HK-2 (cell line): ENCODE measurements around the gene GMPPB.

Experiments used
- DNase-seq: peaks from one replicate; pipeline ENCODE4 v3.0.0-alpha.2; 2018; ENCODE audit not compliant: unreplicated experiment

Gene GMPPB

DNA sequence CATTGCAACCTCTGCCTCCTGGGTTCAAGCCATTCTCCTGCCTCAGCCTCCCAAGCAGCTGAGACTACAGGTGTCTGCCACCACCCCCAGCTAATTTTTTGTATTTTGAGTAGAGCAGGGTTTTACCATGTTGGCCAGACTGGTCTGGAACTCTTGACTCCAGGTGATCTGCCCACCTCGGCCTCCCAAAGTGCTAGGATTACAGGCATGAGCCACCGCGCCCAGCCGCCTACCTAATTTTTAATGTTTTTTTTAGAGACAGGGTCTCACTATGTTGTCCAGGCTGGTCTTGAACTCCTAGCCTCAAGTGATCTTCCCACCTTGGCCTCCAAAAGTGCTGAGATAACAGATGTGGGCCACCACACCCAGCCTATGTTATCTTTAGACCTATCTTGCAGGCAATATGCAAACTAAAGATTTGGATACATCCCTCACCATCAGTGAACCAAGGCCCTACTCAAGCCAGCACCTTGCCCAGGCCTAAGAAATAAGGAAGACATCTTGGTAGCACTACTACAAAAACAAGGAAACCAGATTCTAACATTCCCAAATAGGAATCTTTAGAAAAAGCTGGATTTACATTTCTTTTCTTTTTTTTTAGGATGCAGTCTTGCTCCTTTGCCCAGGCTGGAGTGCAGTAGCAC lies 6.3 kb upstream of the GMPPB start:
- DNase-seq = no peak

DNA sequence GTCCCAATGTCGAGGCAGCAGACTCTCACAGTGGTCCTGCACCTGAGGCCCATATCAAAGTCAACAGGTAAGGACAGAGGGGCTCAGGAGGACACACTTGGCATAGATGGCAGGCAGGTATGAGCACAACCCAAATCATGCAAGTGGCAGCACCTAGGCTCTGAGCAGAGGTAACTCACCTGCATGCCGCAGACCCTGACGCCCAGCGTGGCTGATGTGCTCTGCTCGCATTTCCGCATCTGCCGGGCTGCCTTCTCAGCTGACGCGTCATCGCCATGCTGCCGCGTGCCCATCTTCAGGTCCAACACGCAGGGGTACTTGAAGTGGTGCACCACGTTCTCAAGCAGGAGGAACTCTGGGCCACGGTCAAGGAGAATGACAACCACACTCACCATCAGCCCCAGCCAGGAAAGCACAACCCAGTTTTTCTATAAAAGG lies 4.2 kb upstream of the GMPPB start:
- no peak for DNase-seq

DNA sequence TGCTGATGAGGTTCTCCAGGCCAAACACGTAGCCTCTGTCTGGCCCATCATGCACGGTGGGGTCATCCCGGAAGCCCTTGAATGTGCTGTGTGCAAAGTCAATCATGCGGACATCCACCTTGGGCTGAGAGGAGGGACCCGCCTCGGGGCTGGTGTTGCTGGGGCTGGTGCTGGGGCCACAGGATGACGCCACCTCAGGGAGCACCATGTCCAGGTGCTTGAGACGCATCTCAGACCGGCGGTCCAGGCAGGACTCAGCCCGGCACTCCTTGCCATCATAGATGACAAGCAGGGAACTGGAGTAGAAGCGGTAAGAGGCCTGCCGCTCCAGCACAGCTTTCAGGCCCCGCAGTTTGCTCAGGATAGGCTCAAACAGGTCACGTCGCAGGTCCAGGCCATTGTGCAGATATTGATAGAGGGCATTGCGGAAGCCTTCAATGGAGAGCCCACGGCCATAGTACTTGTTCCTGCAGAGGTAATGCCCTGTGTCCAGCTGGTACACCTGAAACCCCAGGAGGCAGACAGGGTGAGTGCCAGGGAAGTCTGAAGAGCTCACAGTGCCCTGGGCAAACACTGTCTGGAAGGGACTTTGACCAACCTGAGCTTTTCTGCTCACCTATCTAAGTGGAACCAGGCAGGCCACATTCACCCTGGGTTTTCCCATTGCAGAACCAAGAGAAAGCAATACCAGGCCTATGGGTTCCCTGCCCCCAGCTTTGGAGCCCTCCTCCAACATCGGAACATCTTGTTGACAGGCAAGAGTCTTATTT lies 3.6 kb upstream of the GMPPB start:
- DNase-seq = no peak

DNA sequence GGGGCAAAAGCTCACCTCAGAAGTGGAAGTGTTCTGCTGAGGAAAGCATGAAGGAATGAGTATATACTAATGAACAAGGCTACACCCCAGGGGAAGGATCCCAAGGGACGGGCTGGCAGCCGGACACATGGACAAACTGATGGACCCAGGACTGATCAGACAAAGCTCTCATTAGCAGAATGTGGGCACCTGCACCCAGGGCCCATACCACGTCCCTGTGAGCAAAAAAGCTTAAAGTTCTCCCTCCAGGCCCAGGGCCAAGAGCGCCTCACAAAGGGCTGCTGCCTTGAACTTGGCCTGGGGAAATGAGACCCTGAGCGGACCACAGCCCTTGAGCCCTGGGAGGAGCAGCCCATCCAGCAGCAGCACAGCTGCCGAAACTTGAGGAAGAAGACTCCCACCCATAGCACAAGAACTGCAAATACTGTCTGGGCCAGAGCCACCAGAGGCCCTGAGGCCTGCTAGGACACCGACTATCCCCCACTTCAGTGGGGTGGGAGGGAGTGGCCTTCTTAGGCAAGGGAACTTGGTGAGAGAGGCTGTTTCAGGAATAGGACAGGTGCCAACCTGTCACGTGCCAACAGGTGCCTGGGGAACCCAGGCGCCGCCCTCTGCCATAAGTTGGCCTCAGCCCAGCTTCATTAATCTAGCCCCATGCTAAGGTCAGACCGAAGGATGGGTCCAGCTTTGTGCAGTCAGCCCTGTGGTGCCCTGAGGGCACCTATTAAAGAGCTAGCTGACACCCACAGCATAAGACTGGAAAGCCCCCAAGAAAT lies 2.3 kb upstream of the GMPPB start:
- no peak for DNase-seq

DNA sequence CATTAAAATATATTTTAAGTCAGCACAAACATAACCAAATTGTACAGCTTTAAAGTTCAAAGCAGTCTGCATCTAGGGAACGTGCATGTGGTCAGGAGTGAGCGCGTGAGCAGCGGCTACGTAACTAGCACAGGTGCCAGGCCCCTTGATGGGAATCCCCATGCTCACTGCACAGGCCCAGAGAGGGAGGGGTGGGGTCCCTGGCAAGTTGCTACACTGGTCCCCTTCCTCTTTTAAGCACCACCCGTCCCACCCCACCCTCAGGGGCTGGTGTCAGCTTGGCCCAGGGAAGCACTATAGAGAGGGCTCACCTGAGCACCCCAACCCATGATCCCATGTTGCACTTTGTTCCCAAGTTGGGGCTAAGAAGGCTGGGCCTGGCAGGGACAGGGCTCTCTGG lies 835 bp upstream of the GMPPB start:
- no peak for DNase-seq

DNA sequence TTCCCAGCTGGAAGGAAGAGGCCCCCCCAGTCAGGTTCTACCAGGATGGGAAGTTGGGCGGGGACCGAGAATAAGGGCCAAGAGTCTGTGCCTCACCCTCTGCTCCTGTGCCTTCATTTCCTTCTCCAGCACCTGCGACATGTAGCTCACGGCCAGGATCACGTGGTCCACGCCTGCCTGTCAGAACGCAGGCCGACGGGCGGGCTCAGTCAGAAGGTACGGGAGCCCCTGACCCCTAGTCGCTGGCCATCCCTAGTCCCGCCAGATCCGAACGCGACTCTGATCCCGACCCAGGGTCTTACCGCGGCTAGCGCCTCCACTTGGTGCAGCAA lies 489 bp downstream of the GMPPB start:
- DNase-seq = peak; percentile 51

DNA sequence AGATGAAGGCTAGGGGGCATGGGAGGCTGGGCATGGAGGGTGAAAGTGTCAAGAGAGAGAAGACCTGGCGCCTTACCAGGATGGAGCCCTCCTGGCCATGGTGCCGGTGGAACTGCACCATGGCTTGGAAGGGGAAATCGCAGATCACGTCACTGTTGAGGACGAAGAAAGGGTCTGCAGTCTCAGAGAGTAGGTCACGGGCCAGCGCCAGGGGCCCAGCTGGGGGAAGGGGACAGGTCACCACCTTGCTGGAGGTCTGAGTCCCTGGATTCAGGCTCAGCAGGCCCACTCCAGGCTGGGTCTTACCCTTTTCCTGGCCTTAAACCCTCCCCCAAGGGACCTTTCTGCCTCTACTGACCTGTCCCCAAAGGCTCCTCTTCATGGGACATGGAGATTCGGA lies 855 bp downstream of the GMPPB start:
- no peak for DNase-seq

DNA sequence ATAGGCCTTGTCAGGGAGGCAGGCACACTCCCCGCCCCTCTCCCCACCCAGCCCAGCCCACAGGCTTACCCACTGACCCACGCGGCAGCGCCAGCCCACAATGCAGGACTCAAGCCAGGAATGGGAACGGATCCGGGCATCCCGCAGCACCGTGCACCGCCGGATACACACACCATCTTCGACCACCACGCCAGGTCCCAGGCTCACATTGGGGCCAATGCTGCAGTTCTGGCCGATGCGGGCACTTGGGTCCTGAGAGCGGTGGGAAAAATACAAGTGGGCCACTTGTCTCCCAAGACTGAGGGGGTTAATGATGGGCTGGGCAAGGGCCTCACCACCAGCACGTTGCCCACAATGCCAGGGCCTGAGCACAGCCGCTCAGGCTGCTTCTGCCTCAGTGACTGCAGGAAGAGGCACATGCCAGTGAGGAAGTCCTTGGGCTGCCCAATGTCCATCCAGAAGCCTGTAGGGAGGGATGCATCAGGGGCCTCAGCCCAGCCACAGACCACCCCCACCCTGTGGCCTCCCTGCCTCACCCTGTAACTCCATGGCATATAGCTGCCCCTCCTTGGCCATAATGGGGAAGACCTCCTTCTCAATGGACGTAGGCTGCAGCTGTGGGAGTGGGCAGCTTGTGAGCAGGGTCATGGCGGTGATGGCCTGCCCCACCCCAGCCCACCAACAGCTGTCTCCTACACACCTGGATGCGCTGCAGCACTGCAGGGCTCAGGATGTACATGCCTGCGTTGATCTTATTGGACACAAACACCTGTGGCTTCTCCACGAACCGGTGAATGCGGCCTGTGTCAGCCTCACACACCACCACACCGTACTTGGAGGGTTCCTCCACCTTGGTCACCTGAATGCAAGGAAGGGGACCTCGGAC lies 1.6 kb downstream of the GMPPB start:
- DNase-seq = no peak

DNA sequence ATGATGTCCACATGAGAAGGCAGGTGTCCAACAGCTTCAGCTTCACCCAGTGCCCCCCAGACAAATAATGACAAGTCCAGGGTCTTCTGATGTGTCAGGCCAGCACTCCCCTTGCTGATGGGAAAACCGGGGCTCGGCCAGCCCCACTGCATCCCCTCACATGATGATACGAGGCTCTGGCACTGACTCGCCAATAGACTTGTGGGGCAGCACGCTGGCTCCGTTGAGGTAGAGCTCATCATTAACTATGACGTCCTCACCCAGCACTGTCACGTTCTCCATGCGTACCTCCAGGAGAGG lies 2.2 kb downstream of the GMPPB start:
- no peak for DNase-seq

DNA sequence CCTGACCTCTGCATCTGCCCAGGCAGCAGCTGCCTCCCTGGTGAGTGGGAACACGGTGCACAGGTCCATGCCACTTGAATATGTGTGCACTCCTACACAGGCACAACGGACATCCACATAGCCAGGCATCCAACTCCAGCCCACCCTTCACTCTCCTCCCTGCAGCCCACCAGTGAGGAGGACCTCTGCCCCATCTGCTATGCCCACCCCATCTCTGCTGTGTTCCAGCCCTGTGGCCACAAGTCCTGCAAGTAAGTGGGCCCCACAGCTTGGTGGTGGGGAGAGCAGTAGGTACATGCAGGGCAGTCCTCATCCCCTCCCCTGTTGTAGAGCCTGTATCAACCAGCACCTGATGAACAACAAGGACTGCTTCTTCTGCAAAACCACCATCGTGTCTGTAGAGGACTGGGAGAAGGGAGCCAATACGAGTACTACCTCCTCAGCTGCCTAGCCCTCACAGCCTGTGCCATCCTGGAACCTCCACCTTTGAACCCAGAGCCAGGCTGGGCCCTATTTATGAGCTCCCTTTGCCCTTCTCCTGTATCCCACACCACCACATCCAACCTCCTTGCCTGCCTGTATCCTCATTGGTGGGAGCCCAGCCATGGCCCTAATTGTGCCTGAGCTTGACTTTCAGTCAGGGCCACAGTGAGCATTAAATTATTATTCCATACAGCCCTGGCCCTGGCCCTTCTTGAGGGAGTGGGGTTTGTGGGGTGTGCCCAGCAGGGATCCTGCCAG lies 2.7 kb downstream of the GMPPB start:
- no peak for DNase-seq

DNA sequence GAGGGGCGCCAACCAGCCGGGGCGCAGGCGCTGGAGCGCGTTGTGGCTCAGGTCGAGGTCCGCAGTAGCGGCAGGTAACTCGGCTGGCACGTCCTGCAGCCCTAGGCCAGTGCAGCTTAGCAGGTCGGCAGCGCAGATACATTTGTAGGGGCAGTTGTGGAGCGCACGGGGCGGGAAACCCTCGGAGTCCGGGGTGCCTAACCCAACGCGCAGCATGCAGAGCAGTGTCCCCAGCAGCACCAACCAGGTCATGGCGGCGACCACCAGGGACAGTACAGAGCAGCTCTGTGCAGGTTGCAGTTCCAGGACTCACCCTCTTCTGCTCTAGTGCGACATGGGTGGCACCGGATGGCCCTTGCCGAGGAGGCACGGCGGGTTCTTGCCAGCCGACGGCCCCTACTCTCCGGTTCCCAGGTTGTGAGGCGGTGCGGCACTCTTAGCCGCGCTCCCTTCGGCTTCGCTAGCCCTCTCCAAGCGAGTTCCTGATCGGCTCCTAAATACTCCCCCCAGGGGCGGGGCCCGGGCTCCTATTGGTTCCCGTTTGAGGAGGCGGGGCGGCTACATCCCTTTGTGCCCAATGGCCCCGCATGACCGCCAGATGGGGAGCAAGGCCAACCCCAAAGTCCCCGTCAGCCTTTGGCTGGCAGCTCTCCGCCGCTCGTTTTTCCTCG lies 4.4 kb downstream of the GMPPB start, which contains the start of gene AMIGO3:
Gene AMIGO3 (minus strand): TSS at position 471 of the 671 bp plus-strand sequence. CDS start 219 bp downstream, at position 252.
- DNase-seq = no peak

DNA sequence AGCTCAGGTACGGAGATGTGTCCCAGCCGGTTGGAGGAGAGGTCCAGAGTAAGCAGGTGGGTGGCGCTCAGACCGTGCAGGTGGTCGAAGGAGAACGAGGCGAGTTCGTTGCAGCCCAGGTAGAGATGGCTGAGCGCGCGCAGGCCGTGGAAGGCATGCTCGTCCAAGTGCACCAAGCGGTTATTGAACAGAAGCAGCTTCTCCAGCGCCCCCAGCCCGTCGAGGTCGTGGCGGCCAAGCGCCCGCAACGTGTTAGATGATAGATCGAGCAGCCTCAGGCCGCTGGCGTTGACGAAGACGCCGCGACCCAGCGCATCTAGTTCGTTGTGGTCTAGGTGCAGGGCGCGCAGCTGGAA lies 4.9 kb downstream of the GMPPB start:
- no peak for DNase-seq

DNA sequence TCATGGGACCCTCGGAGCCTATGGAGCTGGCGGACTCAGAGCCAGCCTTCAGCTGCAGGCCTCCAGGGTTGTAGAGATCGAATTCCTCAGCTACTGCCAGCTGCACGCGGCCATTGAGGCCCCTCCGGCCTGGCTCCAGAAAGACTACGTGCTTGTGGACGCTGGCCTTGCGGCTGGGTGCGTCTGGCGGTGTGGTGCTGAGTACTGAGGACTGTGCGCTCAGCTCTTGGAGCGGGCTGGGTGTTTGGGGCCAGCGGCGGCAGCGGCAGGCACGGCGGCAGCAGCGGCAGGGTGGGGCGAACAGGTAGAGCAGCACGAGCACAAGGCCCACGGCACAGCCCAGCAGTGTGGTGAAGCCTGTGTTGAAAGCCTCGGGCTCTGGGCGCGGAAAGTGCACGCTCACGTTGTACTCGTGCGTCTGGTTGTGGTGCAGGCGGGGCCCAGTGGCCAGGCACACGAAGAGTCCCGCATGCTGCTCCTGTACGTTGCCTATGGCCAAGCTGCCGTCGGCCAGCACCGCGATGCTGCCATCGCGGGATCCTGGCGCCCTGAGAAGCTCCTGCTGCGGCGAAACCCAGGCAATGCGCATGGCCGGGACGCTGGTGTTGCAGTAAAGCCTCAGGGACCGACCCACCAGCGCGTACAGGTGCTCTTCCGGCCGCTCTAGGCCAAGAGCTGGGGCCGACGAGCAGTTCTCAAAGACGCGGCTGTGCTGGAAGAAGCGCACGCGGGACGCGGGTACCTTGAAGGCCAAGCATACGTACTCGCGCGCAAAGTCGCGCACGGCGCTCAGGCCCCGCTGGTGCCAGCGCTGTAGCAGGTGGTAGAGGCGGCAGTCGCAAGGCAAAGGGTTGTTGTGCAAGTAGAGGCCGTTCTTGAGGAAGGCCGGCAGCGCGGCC lies 5.5 kb downstream of the GMPPB start:
- DNase-seq = no peak

DNA sequence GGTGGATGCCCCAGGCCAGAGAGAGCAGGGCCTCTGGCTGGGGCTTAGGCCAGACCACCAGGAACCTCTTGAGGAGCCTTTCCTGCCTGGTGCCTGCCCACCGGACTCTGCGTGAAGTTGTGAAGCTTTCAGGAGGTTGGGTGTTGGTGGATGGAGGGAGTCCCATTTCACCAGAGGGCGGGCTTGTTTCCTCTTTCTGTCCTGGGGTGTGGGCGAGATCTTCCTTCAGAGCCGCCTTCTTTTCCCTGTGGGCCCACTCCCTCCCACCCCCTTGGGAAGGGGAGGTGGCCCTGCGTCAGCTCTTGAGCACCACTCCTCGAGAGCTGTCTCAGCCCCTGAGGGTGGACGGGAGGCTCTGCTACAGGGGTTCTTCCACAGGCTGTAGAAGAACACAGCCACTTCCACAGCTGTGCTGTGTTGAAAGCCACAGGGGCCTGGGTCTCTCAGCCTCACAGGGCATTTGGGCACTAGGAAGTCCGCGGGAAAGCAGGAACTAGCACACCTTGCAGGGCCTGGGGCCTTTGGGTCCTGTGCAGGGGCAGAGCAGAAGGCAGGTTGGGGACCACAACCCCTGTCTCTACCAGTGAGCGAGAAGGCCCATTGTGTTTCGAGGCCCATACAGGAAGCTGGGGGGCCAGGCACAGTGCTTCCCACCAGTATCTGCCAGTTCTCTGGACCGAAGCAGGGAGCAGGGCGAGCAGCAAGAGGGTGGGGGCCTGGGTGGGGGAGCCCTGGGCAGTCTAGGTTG lies 6.4 kb downstream of the GMPPB start:
- DNase-seq = no peak

DNA sequence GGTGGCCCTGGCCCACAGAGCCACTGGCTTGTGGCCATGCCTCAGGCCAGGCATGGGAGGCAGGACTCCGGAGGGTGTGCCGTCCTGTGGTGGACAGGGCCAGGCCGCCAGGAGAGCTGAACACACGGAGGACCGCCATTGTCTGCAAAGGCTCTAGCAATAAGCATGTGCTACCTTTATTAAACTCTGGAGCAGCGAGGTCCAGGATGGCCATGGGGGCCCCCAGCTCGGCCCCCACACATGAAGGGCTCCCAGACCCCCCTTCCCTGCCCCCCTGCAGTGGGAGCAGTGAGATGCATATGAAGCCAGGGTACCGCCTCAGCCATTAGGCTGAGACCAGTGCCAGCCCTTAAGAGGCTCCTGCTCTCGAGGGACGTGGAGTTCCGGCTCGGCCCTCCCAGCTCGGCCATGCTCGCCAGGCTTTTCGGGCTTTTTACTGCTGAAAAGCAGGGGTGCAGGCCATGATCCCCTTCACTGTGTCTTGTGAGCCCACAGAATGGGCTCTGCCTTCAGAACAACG lies 7.0 kb downstream of the GMPPB start:
- DNase-seq = no peak

DNA sequence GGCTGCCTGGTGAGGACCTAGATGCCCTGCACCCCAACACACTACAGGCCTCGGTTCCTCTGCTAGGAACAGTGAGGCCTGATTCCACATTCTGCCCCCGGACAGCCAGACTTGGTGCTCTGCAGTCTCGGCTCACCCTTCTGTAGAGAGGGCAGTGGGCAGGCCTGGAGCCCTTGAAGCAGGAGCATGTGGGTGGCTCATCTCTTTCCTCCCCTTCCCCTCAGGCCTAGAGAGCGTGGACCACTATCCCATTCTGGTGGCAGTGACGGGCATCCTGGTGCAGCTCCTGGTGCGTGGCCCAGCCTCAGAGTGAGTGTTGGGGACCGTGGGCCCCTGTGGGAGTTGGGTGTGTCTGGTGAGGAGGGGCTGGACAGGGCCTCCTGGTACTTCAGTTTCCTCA lies 7.6 kb downstream of the GMPPB start:
- no peak for DNase-seq

DNA sequence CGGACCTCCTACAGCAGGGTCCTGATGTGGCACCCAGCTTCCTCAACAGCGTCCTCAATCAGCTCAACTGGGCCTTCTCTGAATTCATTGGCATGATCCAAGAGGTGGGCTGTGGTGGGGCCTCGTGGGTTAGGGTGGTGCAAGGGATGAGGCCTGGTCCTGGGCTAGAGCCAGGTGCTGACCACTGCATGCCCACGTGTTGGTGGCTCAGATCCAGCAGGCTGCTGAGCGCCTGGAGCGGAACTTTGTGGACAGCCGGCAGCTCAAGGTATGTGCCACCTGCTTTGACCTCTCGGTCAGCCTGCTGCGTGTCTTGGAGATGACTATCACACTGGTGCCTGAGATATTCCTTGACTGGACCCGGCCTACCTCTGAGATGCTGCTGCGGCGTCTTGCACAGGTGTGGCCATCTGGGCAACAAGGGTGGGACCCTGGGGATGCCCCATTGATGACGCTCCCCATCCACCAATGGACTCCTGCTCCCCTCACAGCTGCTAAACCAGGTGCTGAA lies 8.1 kb downstream of the GMPPB start:
- no peak for DNase-seq

DNA sequence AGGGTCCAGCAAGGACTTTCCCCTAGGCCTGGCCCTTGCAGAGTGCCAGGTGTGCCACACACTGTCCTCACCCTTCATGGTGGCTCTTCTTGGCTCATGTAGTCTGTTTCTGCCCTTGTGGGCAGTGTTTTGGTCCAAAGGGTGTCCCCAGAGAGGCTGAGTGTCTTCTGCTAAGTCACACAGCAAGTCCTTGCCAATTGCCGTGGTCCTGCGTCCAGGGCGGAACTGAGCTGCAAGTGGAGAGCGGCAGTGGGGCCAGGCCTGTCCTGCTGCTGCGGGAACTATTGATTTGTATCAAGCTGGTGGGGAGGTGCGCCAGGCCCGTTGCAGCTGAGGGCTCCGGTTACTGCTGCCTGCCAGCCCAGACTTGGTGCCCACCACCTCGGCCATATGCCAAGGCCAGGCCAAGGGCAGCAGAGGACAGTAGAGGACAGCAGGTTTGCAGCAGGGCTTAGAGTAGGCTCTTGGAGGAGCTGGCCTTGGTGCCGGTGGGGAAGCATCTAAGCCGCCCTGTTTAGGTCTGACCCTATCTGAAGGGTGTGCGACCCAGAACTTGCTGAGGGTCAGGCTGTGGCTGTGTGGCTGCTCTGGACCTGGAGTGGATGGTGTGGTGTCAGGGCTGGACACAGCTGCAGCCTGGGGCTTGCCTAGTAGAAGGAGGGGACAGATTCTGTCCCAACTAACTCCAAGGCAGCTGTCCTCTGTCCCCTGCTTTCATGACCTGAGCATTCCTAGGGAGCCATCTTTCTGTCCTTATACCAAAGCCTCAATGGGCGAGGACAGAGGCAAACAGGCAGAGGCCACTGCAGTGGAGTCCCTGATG lies 8.8 kb downstream of the GMPPB start:
- DNase-seq = no peak
